Stimulated activated CD4-positive, alpha-beta T cell treated with anti-CD3 and anti-CD28 coated beads, Interleukin-1b, Interleukin-23, amount 100 ng/mL, for 1 hour (primary cell): ENCODE data around the gene P3H3.
"Not testable (repeated sequence)": the region's sequence is repeated elsewhere in the genome, so short reads cannot be mapped to it uniquely, and the experiment has no call there.

Source experiments
- DNase-seq, 2 donors: peaks; one replicate each; pipeline ENCODE4 v3.0.0-alpha.2; 2020; ENCODE audit warnings: low read depth in 2 of 2

Gene P3H3

DNA sequence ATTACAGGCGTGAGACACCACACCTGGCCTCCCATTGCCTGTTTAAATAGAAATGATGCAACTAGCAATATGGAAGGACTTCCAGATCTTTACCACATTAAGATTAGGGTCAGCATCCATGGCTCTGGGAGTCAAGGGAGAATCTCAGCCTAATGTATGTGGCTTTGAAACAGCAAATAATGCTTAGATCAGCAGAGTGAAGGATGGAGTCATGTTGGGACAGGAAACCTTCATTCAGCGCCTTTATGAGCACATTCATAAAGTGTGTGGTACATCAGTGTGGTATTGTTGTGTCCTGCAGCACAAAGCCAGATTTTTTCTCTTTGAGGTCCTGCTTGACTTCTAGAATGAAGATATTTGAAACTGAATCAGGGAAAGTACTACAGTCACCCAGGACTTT lies 60.2 kb downstream of the P3H3 start:
- no peak for DNase-seq

DNA sequence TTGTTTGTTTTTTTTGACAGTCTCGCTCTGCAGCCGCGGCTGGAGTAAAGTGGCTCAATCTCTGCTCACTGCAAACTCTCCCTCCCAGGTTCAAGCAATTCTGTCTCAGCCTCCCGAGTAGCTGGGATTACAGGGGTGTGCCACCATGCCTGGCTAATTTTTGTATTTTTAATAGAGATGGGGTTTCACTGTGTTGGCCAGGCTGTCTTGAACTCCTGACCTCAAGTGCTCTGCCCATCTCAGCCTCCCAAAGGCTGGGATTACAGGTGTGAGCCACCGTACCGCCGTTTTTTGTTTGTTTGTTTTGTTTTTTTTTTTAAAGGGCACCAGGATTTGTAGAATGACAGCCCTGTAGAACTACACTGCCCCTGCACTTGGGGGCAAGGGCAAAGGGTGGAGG lies 60.6 kb downstream of the P3H3 start:
- not testable (repeated sequence) for DNase-seq
